CD4-positive, alpha-beta T cell treated with Interleukin-2 at 100 ng/mL for 4 hours (primary cell): ENCODE results near the gene GALNT2.

Experiments used
- DNase-seq: peaks from one replicate; pipeline ENCODE4 v3.0.0-alpha.2; 2020; ENCODE audit warnings: low spot score

GALNT2 gene

DNA sequence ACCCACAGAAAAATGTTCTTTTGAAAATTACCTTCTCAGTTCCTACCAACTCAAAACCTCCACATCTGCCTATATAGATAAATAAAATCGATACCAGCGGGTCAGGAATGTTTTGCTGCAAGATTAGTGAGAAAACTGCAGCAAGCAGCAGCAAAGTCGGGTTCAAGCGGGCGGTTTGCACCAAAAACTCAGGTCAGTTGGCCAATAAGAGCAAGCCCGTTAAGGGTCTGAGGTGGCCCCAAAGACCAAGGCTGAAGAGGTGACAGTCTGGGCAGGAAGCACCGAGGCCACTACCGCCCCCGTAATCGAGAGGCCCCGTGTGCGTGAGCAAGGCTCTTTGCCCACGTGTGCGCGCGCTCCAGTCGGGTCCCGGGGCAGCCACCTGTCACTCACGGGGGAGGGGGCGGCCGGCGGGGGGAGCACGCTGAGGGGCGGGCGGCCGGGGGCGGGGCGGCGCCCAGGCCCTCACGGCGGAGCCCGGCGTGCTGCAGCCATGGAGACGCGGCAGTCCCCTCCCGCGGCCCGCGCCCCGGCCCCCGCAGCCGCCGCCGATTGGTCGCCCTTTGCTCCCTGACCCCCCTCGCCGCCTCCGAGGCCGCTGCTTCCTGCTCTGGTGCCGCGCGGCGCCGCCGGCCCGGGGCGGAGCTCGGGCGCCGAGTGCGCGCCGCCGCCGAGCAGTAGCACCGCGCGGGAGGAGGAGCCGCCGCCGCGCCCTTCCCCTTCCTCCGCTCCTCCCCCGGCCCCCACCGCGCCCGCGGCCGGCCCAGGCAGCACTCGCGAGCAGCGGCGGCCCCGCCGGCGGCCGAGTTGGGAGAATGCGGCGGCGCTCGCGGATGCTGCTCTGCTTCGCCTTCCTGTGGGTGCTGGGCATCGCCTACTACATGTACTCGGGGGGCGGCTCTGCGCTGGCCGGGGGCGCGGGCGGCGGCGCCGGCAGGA is at the start of gene GALNT2:
GALNT2 (plus strand) TSS at position 773 of the 939 bp plus-strand sequence; CDS start at position 816, 43 bp downstream.
- peak; percentile 88 for DNase-seq

- DNase-seq: no peak
These were observed 46.6 kb upstream of the GALNT2 start for GRCh38 chr1:230020451-230020850.

GRCh38 chr1:230022666-230023380 is 44.2 kb upstream of the GALNT2 start:
- no peak for DNase-seq

GRCh38 chr1:230025686-230026085 is 41.4 kb upstream of the GALNT2 start:
- no peak for DNase-seq

GRCh38 chr1:230026139-230026538 is 40.9 kb upstream of the GALNT2 start:
- no peak for DNase-seq

DNA sequence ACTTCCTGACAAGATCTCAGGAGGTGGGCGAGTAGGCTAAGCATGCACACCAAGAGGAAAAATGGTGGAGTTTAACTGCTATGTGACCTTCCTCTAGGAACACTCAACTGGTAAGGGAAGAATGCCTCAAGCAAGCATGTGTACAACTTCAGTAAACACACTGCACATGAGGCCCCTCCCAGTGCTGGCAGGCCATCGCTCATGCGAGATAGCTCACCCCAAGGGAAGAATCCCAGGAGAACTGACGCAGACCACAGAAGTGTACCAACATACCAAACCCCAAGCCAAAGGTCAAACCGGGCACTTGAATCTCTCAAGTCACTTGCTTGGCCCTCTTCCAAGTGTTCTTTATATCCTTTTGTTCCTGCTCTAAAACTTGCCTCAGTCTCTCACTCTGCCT is 40.5 kb upstream of the GALNT2 start:
- no peak for DNase-seq

DNA sequence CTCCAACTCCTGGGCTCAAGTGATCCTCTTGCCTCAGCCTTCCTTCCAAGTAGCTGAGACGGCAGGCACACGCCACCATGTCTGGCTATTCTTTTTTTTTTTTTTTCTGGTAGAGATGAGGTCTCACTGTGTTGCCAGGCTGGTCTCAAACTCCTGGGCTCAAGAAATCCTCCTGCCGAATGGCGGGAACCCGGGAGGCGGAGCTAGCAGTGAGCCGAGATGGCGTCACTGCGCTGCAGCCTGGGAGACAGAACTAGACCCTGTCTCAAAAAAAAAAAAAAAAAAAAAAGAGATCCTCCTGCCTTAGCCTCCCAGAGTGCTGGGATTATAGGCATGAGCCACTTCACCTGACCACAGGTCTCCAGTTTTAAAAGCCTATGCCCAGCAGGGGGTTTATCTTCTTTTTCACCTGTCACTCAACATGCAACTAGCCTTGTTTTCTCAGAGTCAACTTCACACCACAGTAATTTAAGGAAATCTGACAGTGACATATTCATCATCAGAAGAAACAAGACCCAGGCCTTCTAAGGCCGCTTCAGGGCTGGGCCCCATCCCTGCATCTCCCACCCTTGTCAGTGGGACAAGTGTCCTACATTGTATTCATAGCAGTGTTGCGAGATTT is 38.3 kb upstream of the GALNT2 start:
- DNase-seq: no peak

- DNase-seq: no peak
These were observed 37.6 kb upstream of the GALNT2 start for GRCh38 chr1:230029244-230029941.

GRCh38 chr1:230030122-230030821 is 36.8 kb upstream of the GALNT2 start:
- no peak for DNase-seq

- DNase-seq: no peak
These were observed 35.9 kb upstream of the GALNT2 start for GRCh38 chr1:230031131-230031530.

DNA sequence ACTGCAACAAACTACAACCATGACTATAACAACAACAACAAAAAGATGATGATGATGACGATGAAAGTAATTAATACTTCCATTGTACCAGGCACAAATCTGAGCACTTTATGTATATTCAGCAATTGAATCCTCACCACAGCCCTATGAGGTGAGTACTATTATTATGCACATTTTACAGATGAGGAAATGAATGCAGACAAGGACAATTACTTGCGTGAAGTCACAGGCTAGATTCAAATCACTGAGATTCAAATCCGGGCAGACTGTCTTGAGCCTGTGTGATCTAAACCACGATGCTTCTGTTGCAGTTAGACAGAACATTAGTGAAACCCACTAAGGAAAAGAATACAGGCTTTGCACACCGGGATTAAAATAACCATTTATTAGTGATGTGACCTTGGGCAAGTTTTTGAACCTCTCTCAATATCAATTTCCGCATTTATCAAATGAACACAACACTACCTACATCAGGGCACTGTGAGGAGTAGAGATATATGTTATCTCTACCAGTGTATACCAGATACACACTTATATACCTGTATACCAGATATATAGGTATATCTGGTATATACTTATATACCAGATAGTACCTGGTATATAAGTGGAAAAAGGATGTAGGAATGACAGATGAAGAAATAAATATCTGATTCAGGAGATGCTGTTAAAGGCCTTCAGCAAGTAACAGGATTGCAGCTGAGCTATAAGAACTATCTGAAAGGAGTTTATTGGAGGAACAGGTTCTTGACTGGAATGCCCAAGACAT is 34.3 kb upstream of the GALNT2 start:
- DNase-seq: no peak

DNA sequence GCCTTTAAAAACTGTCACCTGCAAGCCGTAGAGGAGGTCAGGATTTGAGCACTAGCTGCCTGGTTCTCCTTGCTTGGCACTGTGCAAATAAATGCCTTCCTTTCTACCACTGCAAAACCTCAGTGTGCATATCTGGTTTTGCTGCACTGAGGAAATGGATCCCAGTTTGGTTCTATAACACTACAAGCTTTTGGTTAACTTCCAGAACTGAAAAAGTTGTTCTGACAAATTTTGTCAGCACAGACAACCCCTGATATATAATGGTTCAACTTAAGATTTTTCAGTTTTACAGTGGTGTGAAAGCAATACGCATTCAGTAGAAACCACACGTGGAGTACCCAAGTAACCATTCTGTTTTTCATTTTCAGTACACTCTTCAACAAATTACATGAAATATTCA is 29.8 kb upstream of the GALNT2 start:
- DNase-seq: no peak

DNA sequence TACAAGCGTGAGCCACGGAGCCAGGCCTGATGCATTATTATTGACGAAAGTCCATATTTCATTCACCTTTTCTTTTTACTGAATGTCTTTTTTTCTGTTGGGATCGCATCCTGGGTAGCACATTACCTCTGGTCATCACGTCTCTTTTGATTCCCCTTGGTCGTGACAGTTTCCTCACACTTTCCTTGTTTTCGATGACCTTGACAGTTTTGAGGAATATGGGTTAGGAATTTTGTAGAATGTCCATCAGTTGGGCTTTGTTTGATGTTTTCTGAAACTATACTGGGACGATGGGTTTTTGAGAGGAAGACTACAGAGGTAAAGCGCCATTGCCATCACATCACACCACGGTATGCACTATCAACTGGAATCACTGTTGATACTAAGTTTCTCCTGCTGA is 26.6 kb upstream of the GALNT2 start:
- no peak for DNase-seq

DNA sequence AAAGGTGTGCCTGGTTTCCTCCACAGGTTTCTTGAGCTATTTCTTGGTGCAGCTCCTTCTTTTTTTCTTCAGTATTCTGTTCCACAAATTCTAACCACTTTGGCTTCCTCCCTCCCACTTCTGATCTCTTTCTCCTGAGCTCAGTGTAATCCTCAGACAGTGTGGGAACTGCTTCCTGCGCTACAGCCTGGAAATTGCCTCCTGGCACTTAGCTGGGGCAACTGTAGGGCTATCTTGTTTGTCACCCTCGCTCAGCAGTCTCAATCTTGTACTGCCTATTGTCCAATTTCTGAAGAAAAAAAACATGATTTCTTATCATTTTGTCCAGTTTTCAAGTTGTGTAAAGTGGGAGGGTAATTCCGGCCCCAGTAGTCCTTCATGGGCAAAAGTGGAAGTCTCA is 24.0 kb upstream of the GALNT2 start:
- no peak for DNase-seq

DNA sequence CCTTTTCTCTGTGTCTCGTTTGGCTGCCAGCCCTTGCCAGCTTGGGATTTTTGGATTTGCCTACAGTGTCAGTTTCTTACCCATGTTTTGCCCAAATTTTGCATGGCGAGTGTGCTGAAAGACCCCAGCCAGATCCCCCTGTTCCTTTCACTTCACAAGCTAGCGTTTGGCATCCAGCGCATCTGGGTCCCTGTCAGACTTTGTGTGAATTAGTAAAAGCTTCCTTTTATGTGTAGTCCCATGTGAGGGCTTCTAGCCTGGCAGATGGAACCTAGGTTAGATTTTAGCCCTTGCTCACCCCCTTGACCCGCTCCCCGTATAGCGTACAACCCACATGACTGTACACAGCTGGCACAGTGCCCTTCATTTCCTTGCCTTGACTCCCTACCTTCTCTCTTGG is 22.3 kb upstream of the GALNT2 start:
- DNase-seq: no peak

- DNase-seq: no peak
These were observed 19.7 kb upstream of the GALNT2 start for GRCh38 chr1:230047114-230047865.

GRCh38 chr1:230048322-230048721 is 18.7 kb upstream of the GALNT2 start:
- DNase-seq: no peak

DNA sequence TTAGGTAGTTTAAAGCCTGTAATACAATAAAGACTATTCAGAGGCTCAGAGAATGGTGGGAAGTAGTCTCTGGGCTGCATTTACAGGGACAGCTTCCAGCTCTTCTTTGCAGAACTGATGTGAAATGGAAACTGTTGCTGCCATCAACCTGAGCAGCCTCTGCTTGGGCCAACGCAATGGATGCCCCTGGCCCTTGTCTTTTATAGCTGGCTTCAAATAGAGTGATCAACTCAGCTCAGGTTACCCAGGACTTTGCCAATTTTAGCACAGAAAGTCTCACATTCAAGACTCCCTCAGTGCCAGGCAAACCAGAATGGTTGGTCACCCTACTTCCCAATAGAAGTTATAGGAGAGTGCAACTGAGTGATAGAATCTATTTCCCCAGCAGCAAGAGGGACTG is 18.1 kb upstream of the GALNT2 start:
- no peak for DNase-seq

GRCh38 chr1:230049731-230050130 is 17.3 kb upstream of the GALNT2 start:
- no peak for DNase-seq
